Islet of Langerhans (tissue), 1 donor: ENCODE results near the gene MYO7B.

Experiments
- FAIRE-seq: peaks from one replicate; lab custom pipeline; 2011; peaks lifted over from hg19 to GRCh38; lab: Jason Lieb, UNC

The MYO7B gene

GRCh38 chr2:127535422-127535901, at the start of gene MYO7B:
Gene MYO7B, plus strand, starts transcription at chr2:127535683. Its CDS starts 24,040 bp downstream, at chr2:127559723.
- no peak for FAIRE-seq

DNA sequence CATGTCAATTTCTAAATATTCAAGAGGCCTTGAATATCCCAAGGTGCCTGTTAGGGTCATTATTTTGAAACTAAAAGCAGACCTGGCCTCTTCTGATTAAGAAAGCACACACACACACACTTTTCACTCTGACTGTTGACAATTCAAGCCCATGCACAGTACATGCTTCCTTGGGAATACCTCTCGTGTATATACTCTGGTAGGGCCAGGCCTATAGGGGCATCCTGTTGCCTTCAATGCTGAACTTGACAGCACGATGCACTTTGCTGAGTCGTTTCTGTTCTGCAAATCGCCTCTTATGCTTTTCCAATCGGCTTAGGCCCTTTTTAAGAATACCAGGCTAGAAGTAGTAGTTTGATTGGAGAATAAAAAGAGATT, 49.8 kb upstream of the MYO7B start:
- no peak for FAIRE-seq

DNA sequence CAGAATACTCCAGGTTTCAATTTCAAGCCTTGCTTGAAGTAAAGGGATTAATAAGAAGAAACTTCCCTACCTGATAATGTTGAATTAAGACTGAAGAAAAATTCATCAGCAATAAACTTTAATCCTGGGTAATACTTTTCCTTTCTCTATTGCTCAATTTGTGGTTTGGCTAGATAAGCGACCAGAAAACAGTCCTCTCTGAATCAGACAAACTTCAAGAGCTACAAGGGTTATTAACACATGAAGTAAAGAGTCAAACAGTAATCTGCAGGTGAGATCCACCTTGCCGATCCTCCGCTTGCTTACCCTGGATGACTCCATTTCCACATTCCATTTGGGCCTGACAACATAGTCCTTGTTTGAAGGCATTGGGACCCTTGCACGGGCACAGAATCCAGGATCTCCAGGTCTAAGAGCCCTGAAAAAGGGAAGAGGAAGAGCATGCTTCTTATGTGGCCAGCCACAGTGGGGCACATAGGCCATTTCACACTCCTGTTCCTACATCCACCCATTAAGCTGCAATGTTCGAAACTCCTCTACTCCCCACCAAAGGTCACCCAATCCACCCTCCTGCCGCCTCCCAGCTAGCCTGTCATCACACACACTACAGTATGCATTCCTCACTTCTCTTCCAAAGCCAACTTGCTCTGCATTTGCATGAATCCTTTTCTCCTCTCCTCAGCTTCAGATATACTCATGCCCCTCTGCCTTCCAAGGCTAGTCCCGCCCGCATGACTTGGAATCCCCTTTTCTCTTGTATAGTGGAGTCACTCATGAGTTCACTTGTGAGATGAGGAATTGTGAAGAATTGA, 49.0 kb upstream of the MYO7B start:
- FAIRE-seq, result no peak

GRCh38 chr2:127490283-127490682, 45.2 kb upstream of the MYO7B start:
- FAIRE-seq, result no peak

DNA sequence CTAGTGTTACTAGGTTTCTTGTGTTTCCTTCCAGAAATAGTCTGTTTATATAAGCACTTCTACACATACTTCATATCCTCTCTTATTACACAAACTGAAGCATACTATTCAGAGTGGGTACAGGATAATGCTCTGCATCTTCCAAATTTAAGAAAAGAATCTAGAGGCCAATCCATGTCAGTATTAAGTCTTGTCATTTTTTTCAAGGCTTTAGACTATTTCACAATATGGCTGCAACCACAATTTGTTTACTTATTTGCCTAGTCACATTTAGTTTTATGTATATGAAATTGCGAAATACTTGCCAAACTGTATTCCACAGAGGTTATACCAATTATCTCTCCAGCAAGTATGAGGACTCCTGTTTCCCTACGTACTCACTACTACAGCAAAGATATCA, 37.1 kb upstream of the MYO7B start:
- no peak for FAIRE-seq

- FAIRE-seq, result no peak
Observed at GRCh38 chr2:127503491-127503890, 32.0 kb upstream of the MYO7B start.

DNA sequence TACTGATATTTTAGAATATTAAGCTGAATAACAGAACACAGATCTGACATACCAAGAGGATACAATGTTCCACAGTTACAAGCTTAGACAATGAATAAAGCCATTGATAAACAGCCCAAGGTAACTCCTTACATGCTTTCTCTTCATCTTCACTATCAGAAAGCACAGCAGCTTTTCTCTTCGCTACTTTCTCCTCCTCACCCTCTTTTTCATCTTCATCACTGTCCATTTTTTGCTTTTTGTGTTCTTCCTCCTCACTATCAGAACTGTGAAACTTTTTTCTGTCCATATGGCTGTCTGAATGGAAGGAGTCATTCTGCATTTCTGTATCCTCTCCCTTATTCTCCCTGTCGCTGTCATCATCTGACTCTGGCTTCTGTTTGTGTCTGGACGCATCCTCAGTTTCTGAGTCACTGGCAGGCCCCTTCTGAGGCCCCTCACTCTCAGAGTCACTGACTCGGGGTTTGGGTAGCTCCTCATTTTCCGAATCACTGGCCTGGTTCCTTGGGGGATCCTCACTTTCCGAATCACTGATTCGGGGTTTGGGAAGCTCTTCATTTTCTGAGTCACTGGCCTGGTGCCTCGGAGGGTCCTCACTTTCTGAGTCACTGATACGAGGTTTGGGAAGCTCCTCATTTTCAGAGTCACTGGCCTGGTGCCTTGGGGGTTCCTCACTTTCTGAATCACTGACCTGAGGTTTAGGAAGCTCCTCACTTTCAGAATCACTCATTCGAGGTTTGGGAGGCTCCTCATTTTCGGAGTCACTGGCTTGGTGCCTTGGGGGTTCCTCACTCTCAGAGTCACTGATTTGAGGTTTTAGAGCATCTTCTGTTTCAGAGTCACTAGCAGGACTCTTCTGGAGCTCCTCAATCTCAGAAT, 30.7 kb upstream of the MYO7B start:
- no peak for FAIRE-seq

DNA sequence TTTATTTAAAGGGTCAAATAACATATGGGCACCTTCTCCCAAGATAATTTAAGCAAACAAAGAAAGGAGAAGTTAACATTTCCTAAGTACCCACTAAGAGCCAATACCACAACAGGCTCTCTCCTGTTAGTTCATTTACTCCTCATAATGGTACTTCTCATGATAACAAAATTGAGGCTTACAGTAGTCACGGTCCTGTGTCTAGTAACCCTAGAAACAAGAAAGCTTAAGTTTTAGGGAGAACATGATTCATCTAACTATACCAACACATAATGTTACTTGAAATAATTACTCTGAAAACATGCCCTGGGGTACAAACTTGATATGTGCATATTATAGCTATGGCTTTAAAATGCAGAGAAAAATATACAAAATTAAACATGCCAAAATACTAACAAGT, 29.0 kb upstream of the MYO7B start:
- FAIRE-seq, result no peak

DNA sequence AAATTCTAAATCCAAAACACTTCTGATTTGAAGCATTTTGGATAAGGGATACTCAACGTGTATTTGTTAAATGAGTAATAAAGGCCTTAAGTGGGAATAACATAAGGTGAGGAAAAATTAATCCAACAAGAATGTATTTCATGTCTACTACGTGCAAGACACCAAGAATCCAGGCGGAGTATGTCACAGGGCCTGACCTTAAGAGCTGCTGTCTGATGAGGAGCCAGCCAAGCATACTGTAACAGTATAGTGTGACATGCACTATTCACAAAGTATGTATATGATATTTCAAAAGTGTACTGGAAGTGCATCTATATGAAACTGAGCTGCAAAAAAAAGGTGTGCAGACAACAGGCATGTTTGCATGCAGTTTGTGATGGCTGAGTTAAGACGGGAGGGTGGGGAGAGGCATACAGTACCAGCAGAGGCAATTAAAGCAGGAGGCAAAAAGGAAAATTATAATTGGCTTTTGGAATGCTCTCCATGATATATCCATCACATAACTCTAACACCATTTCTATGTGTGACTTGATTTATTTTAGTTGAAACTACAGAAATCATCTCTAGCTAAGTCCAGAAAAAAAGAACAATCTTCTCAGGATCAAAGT, 27.4 kb upstream of the MYO7B start:
- FAIRE-seq, result no peak

DNA sequence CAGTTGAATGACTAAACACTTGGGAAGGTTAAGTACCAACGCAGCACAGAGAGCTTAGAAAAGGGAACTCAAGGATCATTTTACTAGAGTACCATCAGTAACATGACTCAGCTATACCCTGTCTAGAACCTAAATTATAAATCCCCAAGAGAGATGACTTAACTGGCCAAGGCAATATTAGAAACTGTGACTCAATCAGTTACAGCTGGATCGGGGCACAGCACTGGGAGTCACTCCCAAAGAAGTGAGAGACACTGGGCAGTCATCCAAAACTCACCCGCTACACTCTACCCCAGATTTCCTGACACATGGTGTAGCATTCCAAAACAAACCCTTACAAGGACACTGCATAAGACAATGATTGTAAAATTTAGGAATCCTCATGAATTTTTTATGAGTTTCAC, 26.9 kb upstream of the MYO7B start:
- peak; percentile 74 for FAIRE-seq

DNA sequence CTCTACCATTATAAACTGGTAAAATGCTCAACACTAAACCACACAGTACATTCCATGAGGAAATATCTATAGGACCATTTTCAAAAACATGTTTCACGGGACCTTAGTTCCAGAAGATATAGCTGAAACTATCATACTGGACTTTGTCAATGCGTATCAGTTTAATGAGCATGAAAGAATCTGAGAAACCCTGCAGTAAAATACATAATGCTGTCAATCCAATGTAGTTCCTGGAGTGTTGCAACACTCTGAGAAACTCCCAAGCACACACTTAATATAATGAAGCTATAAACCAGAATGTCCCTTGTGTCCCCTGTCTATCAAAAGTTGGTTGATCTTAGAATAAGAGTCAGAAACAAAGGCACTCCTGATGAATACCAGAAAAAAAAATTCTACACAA, 25.4 kb upstream of the MYO7B start:
- FAIRE-seq, result no peak

DNA sequence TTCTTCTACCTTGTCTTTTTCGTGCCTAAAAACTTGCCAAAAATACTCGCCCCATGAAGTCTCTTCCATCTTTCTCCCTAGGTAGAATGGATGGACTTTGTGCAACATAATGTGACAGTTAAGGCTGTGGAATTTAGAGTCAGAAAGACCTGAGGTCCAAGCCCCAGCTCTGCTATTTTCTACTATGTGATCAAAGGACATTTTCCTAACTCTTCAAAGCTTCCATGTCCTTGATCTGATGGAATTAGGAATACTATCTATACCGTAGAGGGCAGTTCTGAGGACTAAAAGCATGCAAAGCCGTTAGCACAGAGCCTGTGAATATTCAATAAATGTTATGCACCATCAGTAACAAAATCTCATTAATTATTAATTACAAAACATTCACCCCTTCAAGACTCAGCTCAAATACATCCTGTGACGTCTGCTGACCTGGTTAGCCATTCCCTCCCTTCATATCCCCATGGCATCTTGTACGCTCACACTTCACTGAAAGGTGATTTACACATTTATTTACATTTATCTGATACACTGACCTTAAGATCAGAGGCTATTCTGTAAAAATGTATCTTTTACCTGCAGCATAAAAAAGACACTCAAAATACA, 24.3 kb upstream of the MYO7B start:
- FAIRE-seq, result no peak

DNA sequence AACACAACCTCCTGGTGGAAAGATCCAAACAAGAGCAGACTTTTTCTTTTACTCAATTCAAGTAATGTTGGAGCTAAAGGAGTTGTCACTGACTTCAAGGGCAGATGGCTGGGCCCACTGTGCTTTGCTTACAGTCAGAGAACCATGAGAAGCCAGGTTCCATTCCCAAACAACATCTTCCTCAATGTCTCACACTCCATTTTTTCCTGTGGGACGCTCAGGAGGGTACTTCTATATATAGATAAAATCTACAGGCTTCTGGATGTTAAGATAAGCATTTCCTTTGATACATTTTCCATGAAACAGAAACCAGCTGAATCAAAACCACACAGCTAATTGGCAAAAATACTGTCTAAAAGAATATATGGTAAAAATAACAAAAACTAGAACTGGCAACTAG, 23.6 kb upstream of the MYO7B start:
- no peak for FAIRE-seq

- FAIRE-seq, result no peak
Observed at GRCh38 chr2:127512362-127512761, 23.1 kb upstream of the MYO7B start.

- no peak for FAIRE-seq
Observed at GRCh38 chr2:127514076-127514475, 21.4 kb upstream of the MYO7B start.

DNA sequence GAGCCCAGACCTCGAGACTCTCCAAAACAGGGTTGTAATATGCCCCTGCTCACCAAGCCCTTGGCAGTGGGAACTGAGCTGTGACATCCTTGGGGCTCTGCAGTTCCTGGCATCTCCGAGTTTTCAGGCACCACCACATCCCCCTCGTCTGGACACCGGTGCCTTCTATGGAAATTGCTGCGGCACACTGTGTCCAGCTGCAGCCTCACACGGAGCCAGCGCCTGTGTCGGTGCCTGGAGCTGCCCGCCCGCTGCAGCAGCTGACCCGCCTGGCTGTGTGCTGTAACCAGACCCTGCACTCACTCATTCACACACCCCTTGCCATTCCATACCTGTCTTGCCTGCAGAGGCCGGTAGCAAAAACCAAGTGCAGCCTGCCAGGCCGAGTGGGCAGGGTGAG, 21.0 kb upstream of the MYO7B start:
- FAIRE-seq, result no peak

DNA sequence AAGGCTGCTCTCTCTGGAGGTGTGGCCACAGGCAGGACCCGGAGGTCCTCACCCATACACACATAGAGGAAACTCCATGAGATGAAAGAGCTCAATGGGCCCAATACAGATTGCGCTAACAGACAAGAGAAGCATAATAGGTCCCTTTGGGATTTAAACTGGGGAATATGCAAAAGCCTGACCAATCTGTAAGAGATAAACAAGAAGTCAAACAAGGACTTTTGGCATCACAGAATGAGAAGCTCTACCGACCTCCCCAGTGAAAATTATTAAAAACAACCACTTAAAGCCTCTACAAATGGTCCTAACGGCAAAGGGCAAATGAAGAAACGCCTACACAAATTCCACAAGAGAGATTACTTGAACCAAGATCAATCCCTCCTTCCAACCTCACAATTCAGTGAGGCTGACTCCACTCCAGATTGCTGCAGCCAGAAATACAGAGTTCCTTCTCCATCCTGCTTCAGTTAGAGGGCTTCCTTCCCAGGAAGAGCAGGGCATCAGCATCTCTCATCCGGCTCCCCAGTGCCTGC, 20.0 kb upstream of the MYO7B start:
- no peak for FAIRE-seq

GRCh38 chr2:127516041-127516762, 19.3 kb upstream of the MYO7B start:
- no peak for FAIRE-seq

GRCh38 chr2:127517465-127517864, 18.0 kb upstream of the MYO7B start:
- no peak for FAIRE-seq

DNA sequence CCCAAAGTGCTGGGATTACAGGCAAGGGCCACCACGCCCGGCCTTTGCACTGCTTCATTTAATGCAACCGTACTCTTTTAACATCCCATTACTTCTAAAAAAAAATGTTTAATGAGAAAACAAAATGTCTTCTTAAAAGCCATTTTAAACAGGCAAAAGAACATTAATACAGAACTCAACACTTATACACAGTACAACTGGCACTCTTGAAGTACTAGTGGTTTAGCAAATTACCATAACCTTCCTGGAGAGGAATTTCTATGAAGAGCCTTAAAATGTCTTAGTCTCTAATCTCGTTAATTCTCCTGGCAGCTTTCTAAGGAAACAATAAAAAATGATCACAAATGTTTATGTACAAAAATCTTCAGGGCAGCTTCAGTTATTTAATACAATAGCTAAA, 15.1 kb upstream of the MYO7B start:
- FAIRE-seq, result no peak

DNA sequence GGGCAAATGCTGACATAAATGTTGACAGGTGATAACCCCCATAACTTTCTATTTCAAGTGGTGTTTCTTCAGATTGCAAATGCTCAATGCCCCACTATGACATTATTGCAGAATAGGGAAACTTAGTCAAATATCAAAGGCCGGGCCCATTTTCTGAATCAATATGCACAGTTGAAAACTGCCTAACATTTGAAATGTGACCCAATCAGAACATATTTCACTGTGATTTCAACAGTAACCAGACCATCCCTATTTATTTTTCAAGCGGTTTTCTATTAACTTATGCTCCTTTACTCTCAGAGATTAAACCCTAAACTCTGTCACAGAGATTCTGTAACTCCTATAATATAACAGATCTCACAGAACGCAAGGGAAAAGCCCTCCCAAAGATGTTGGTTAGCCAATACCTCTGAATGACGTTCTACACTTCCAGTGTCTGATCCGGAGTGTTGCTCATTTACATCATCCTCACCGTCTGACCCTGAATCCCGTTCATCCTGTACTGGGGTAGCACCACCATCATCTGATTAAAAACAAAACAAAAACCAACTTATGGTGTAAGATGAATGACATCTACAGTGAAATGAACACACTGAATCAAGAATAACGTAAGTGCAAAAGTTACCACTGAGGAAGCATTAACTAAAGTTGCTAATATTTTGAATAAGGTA, 12.1 kb upstream of the MYO7B start:
- FAIRE-seq, result no peak
